ENCODE results near the gene ICAM1. TPM values are rescaled to one million over a fixed set of nuclear protein-coding genes. Genes with fewer than 3 reads are reported as not detected.

Gene ICAM1
- total RNA-seq, 1 donor = 35.5 TPM

DNA sequence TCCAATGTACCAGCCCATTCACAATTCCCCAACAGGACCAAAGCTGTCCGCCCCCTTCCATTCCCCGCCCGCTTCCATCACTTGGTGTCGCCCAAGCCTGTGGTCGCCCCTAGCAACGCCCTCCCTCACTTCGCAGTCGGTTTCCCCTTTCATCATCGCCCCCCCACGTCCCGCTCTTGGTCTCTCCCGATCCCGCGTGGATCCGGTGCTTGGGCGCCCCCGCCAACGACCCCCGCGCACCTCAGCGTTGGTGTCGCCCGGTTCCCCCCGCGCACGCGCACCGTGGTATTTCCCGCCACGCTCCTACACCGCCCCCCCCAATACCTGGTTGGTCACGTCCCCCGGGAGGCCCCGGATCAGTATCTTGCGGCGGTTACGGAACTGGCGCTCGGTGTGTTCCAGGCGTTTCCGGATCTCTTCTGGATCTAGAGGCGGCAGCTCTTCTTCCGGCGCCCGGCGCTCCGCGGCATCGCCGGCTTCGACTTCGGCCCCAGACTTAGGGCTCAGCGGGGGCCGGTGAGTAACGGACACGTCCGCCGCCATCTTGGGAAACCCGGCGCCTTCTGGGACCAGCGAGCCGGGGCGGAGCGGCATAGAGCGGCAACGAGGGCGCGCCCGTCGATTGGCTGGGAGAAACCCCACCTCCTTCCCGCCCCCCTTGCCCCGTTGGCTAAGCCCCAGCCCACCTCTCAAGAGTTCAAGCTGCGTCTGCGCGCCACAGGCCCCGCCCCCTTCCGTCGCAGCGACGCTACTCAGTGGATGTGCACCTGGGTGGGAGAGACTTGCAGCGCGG is 62.2 kb downstream of the ICAM1 start, which contains the start of gene RAVER1:
Gene RAVER1 (minus strand): TSS at position 565 of the 793 bp plus-strand sequence. CDS start 22 bp downstream, at position 543.
- no peak for TF ChIP-seq CTCF (IDR thresholded peaks at IDR 0.05; ENCODE audit: extremely low read depth, low read depth, low read length)
- peak within 1 kb of the TSS; percentile 96 for H2AFZ ChIP-seq (ENCODE audit: low read length)
- H3K27ac ChIP-seq (ENCODE audit: low read depth, low read length) = peak within 1 kb of the TSS; percentile 96
- peaks cover 22% of the 10 kb centered on the region for H3K36me3 ChIP-seq (ENCODE audit: insufficient read depth, low read length)
- H3K9me3 ChIP-seq (ENCODE audit: low read depth, low read length) = no peaks in the 10 kb centered on the region
- peaks cover 42% of the 10 kb centered on the region for H3K79me2 ChIP-seq (ENCODE audit: insufficient read depth, low read length)
- H3K4me3 ChIP-seq (ENCODE audit: insufficient read depth, low read length) = peak within 1 kb of the TSS; percentile 99
- DNase-seq (ENCODE audit: insufficient read length, low spot score, missing footprints) = peak; percentile 99
- peak within 1 kb of the TSS; percentile 99 for H3K4me2 ChIP-seq (ENCODE audit: insufficient read depth, low read length)
- peaks cover 22% of the 10 kb centered on the region for H3K4me1 ChIP-seq (ENCODE audit: insufficient read depth, low read length)
- no peaks in the 10 kb centered on the region for H3K27me3 ChIP-seq (ENCODE audit: insufficient read depth, low read length)
- H4K20me1 ChIP-seq (ENCODE audit: insufficient read depth, low read length) = peaks cover 31% of the 10 kb centered on the region

DNA sequence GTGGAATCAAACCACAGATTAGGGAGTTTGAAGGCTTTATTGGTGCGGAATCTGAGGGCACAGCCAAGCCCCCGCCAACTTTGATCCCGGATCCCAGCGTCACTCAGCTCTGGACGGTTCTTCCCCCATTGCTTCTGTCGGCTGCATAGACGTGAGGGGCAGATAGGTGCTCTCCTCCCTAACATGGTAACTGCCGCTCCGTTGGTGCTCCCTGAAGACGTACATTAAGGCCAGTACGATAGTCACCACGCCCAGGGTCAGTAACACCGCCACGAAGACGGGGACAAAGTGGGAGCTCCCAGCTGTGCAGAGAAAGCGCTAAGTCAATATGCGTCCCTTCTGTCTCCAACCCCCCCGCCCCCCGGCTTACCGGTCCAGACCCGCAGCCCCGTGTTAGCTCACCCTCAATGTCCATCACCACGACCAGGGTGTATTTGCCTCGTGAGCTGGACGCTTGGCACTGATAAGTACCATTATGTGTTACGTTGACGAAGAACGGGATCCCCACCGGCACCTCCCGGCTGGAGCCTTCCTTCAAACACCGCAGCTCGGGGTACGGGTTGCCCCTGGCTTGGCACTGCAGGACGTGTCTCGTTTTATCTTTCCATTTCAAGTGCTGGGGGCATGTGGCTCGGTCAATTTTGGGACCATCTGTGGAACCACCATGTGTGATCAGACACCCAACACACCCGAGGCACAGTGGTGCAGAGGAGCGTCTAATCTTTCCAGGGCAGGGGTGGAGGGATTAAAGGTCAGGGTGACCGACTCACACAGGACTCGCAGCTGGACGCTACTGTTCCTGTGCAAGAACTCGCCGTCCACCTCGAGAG is 63.1 kb downstream of the ICAM1 start:
- Histone ChIP-seq H3K9me3 (ENCODE audit: low read depth, low read length) (no peaks in the 10 kb centered on the region), H2AFZ (ENCODE audit: low read length) (peak overlapping the region; percentile 96), H3K4me3 (ENCODE audit: insufficient read depth, low read length) (peak overlapping the region; percentile 99), H3K27ac (ENCODE audit: low read depth, low read length) (peak overlapping the region; percentile 96), H3K4me1 (ENCODE audit: insufficient read depth, low read length) (peaks cover 22% of the 10 kb centered on the region), H3K27me3 (ENCODE audit: insufficient read depth, low read length) (no peaks in the 10 kb centered on the region), H4K20me1 (ENCODE audit: insufficient read depth, low read length) (peaks cover 26% of the 10 kb centered on the region), H3K36me3 (ENCODE audit: insufficient read depth, low read length) (peaks cover 15% of the 10 kb centered on the region), H3K4me2 (ENCODE audit: insufficient read depth, low read length) (peak overlapping the region; percentile 99), H3K79me2 (ENCODE audit: insufficient read depth, low read length) (peaks cover 42% of the 10 kb centered on the region)
- no peak for TF ChIP-seq CTCF (IDR thresholded peaks at IDR 0.05; ENCODE audit: extremely low read depth, low read depth, low read length)
- DNase-seq (ENCODE audit: insufficient read length, low spot score, missing footprints) = peak; percentile 74

DNA sequence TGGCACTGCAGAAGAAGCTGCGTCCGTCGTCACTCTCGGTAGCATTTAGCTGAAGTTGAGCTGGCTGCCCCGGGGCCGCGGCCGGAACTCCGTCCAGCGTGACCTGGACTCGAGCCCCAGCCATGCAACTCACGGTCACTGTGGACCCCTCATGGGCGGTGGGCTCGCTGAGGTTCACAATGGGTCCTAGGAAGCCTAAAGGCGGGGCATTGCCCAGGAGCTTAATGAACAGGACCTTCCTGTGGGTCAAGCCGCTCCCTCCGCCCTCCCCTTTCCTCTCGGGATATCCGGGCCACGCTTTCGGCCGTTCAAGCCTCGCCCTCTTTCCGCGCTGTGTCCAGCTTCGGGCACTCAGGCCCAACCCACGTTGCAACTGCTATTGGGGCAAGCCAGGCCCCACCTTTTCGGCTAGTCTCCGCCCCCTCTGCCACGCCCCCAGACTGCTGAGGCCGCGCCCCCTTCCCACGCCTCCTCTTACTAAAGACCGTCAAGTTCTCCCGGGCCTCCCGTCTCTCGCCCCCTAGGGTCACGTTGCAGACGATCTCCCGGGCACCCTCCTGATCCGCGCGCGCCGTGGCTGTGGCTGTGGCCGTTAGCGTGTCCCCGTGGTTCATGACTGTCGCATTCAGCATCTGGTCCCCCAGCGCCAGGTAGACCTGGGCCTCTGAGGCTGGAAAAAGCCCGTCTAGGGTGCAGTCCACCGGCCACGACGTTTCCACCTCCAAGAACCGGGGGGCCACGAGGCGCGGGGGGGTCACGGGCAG is 63.9 kb downstream of the ICAM1 start:
- Histone ChIP-seq H3K27me3 (ENCODE audit: insufficient read depth, low read length) (no peaks in the 10 kb centered on the region), H3K27ac (ENCODE audit: low read depth, low read length) (peak overlapping the region; percentile 60), H3K9me3 (ENCODE audit: low read depth, low read length) (no peaks in the 10 kb centered on the region), H3K36me3 (ENCODE audit: insufficient read depth, low read length) (peaks cover 9% of the 10 kb centered on the region), H3K4me2 (ENCODE audit: insufficient read depth, low read length) (peak overlapping the region; percentile 99), H2AFZ (ENCODE audit: low read length) (peak overlapping the region; percentile 96), H3K4me3 (ENCODE audit: insufficient read depth, low read length) (peak overlapping the region; percentile 99), H4K20me1 (ENCODE audit: insufficient read depth, low read length) (peaks cover 20% of the 10 kb centered on the region), H3K4me1 (ENCODE audit: insufficient read depth, low read length) (peaks cover 22% of the 10 kb centered on the region), H3K79me2 (ENCODE audit: insufficient read depth, low read length) (peaks cover 34% of the 10 kb centered on the region)
- DNase-seq (ENCODE audit: insufficient read length, low spot score, missing footprints) = peak; percentile 99
- no peak for TF ChIP-seq CTCF (IDR thresholded peaks at IDR 0.05; ENCODE audit: extremely low read depth, low read depth, low read length)
